Glutamatergic neuron (in vitro differentiated cells): ENCODE data around the gene MTA3. TPM values are rescaled to one million over a fixed set of nuclear protein-coding genes. Genes with fewer than 3 reads are reported as not detected.

ENCODE experiments used
- DNase-seq: peaks from one replicate; pipeline ENCODE4 v3.0.0; 2022
- H3K27ac Mint-ChIP-seq: one replicate; pipeline ENCODE4 v1.8.0; 2020; ENCODE audit warnings: mild to moderate bottlenecking, mixed read lengths, inconsistent platforms; ENCODE audit not compliant: unreplicated experiment
- H3K27me3 Mint-ChIP-seq: one replicate; pipeline ENCODE4 v1.8.0; 2020; ENCODE audit warnings: mild to moderate bottlenecking, moderate library complexity, mixed read lengths, inconsistent platforms; ENCODE audit not compliant: unreplicated experiment
- H3K36me3 Mint-ChIP-seq: one replicate; pipeline ENCODE4 v1.8.0; 2020; ENCODE audit warnings: mild to moderate bottlenecking, mixed read lengths, inconsistent platforms; ENCODE audit not compliant: unreplicated experiment
- H3K4me1 Mint-ChIP-seq: one replicate; pipeline ENCODE4 v1.8.0; 2020; ENCODE audit warnings: mild to moderate bottlenecking, low read depth, mixed read lengths, inconsistent platforms; ENCODE audit not compliant: unreplicated experiment
- H3K4me3 Mint-ChIP-seq: one replicate; pipeline ENCODE4 v1.8.0; 2020; ENCODE audit warnings: mild to moderate bottlenecking, mixed read lengths, inconsistent platforms; ENCODE audit not compliant: unreplicated experiment
- H3K9me3 Mint-ChIP-seq: one replicate; pipeline ENCODE4 v1.8.0; 2020; ENCODE audit warnings: mild to moderate bottlenecking, moderate library complexity, mixed read lengths, inconsistent platforms; ENCODE audit not compliant: unreplicated experiment
- total RNA-seq: library from RNA; stranded (reverse); fragmentation: NEBNext Ultra II Directional; extraction: Animal tissue kit (Norgen Biotek cat#: 25700); gene quantifications from one replicate; pipeline ENCODE4 v1.2.1, GENCODE V29; 2021; ENCODE audit not compliant: unreplicated experiment
- TF ChIP-seq, protein P1 (sequence below): fragments of 200-600 bp; sonication (generic); IDR thresholded peaks from one replicate; pipeline ENCODE4 v1.5.0; 2021; ENCODE audit not compliant: partially characterized antibody, unreplicated experiment

MTA3 gene
- total RNA-seq, 1 donor from 2014 or later: 64.1 TPM

GRCh38 chr2:42804891-42805290 is 236.5 kb downstream of the MTA3 start:
- TF ChIP-seq, protein P1, sequence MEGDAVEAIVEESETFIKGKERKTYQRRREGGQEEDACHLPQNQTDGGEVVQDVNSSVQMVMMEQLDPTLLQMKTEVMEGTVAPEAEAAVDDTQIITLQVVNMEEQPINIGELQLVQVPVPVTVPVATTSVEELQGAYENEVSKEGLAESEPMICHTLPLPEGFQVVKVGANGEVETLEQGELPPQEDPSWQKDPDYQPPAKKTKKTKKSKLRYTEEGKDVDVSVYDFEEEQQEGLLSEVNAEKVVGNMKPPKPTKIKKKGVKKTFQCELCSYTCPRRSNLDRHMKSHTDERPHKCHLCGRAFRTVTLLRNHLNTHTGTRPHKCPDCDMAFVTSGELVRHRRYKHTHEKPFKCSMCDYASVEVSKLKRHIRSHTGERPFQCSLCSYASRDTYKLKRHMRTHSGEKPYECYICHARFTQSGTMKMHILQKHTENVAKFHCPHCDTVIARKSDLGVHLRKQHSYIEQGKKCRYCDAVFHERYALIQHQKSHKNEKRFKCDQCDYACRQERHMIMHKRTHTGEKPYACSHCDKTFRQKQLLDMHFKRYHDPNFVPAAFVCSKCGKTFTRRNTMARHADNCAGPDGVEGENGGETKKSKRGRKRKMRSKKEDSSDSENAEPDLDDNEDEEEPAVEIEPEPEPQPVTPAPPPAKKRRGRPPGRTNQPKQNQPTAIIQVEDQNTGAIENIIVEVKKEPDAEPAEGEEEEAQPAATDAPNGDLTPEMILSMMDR: no peak
- Mint-ChIP-seq H3K36me3 (peaks cover 1% of the 10 kb centered on the region), H3K27me3 (peaks cover 7% of the 10 kb centered on the region), H3K4me3 (no peak overlapping the region), H3K4me1 (peaks cover 10% of the 10 kb centered on the region), H3K27ac (no peak overlapping the region), H3K9me3 (peaks cover 11% of the 10 kb centered on the region)
- DNase-seq: no peak

Other genes with a start within 250 kb of the MTA3 start
- 98.8 TPM for gene COX7A2L, start 207.4 kb upstream of the MTA3 start, total RNA-seq
- gene KCNG3, start 74.7 kb upstream of the MTA3 start, total RNA-seq: 0.49 TPM
- gene OXER1, start 195.5 kb downstream of the MTA3 start, total RNA-seq: not detected
- gene HAAO, start 224.0 kb downstream of the MTA3 start, total RNA-seq: not detected